Measurements from ENCODE around the gene TTC16.
A peak's percentile ranks its signal among the peaks of the same experiment; 100 is the strongest.

The TTC16 gene

GRCh38 chr9:127773272-127773671 is 57.4 kb downstream of the TTC16 start:
- no peak for DNase-seq (ENCODE audit: low spot score)
- H3K4me3 ChIP-seq: no peak overlapping the region
- H3K27ac ChIP-seq: no peak overlapping the region
- no peak for TF ChIP-seq CTCF (IDR thresholded peaks at IDR 0.05)

- no peak for DNase-seq (ENCODE audit: low spot score)
- TF ChIP-seq CTCF (IDR thresholded peaks at IDR 0.05): no peak
- Histone ChIP-seq H3K4me3 (no peak overlapping the region), H3K27ac (no peak overlapping the region)
Measured at GRCh38 chr9:127773981-127774380, 58.1 kb downstream of the TTC16 start.

- no peak for TF ChIP-seq CTCF (IDR thresholded peaks at IDR 0.05)
Measured at GRCh38 chr9:127776195-127776923, 60.5 kb downstream of the TTC16 start.

GRCh38 chr9:127776924-127777289 is 61.0 kb downstream of the TTC16 start:
- DNase-seq (ENCODE audit: low spot score): no peak
- peak overlapping the region in 1 of 2 donors; percentile 17 for H3K27ac ChIP-seq
- H3K4me3 ChIP-seq: no peak overlapping the region
- TF ChIP-seq CTCF (IDR thresholded peaks at IDR 0.05): no peak

More at GRCh38 chr9:127776195-127776923, 60.5 kb downstream of the TTC16 start:
- H3K4me3 ChIP-seq: peak overlapping the region; percentile 38
- DNase-seq (ENCODE audit: low spot score): no peak
- peak overlapping the region in 1 of 2 donors; percentile 17 for H3K27ac ChIP-seq

GRCh38 chr9:127777368-127777980 is 61.6 kb downstream of the TTC16 start:
- no peak for TF ChIP-seq CTCF (IDR thresholded peaks at IDR 0.05)
- Histone ChIP-seq H3K4me3 (no peak overlapping the region), H3K27ac (no peak overlapping the region)
- no peak for DNase-seq (ENCODE audit: low spot score)

- Histone ChIP-seq H3K4me3 (no peak within 1 kb of the TSS), H3K27ac (peak within 1 kb of the TSS in 1 of 2 donors; percentile 78)
- DNase-seq (ENCODE audit: low spot score): no peak
- TF ChIP-seq CTCF (IDR thresholded peaks at IDR 0.05): no peak
Measured at GRCh38 chr9:127778280-127779135, 62.6 kb downstream of the TTC16 start, which contains the start of gene SH2D3C. Gene SH2D3C, minus strand, starts transcription at chr9:127778666. Its CDS starts 39 bp downstream, at chr9:127778627.
